ENCODE data around the gene RBM47.

DNA sequence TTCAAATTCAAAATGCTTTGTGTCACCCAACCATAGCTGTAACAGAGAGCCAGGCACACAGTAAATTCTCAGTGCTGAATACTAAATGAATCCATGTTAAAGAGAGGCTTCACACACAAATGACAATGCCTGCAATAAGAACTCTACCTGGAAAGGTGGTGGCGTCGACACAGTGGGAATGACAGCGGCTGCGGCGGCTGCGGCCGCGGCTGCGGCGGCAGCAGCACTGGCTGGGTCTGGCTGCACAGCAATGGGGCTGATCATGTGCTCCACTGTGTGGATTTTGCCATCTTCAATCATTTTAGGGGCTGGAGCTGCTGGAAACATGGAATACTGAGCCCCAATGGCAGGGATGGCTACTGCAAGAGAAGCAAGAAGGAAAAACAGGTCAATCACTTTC, 197.2 kb downstream of the RBM47 start:
- TF ChIP-seq, protein P1, sequence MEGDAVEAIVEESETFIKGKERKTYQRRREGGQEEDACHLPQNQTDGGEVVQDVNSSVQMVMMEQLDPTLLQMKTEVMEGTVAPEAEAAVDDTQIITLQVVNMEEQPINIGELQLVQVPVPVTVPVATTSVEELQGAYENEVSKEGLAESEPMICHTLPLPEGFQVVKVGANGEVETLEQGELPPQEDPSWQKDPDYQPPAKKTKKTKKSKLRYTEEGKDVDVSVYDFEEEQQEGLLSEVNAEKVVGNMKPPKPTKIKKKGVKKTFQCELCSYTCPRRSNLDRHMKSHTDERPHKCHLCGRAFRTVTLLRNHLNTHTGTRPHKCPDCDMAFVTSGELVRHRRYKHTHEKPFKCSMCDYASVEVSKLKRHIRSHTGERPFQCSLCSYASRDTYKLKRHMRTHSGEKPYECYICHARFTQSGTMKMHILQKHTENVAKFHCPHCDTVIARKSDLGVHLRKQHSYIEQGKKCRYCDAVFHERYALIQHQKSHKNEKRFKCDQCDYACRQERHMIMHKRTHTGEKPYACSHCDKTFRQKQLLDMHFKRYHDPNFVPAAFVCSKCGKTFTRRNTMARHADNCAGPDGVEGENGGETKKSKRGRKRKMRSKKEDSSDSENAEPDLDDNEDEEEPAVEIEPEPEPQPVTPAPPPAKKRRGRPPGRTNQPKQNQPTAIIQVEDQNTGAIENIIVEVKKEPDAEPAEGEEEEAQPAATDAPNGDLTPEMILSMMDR (IDR thresholded peaks at IDR 0.05) = no peak
- TF ChIP-seq POLR2AphosphoS5 (IDR thresholded peaks at IDR 0.05) = no peak

Measured in esophagus muscularis mucosa (tissue), 3 donors.